ENCODE results near the gene CELA3A.
"Not testable (repeated sequence)": the region's sequence is repeated elsewhere in the genome, so short reads cannot be mapped to it uniquely, and the experiment has no call there.

DNA sequence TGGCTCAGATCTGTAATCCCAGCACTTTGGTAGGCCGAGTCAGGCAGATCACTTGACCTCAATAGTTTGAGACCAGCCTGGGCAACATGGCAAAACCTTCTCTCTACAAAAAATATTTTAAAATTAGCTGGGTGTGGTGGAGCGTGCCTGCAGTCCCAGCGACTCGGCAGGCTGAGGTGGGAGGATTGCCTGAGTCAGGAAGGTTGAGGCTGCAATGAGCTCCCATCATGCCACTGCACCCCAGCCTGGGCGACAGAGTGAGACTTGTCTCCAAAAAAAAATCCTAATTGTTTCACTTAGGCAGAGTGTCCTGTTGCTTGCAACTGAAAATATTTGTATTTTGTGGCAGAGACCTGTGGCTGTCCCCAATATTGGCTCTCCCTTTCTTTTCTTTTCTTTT, 32.4 kb upstream of the CELA3A start:
- TF ChIP-seq, protein P1, sequence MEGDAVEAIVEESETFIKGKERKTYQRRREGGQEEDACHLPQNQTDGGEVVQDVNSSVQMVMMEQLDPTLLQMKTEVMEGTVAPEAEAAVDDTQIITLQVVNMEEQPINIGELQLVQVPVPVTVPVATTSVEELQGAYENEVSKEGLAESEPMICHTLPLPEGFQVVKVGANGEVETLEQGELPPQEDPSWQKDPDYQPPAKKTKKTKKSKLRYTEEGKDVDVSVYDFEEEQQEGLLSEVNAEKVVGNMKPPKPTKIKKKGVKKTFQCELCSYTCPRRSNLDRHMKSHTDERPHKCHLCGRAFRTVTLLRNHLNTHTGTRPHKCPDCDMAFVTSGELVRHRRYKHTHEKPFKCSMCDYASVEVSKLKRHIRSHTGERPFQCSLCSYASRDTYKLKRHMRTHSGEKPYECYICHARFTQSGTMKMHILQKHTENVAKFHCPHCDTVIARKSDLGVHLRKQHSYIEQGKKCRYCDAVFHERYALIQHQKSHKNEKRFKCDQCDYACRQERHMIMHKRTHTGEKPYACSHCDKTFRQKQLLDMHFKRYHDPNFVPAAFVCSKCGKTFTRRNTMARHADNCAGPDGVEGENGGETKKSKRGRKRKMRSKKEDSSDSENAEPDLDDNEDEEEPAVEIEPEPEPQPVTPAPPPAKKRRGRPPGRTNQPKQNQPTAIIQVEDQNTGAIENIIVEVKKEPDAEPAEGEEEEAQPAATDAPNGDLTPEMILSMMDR (IDR thresholded peaks at IDR 0.05 in 4 of 5, conservative IDR thresholded peaks at IDR 0.05 in 1 of 5), result not testable (repeated sequence)
- TF ChIP-seq POLR2A (IDR thresholded peaks at IDR 0.05), result not testable (repeated sequence)
